OCI-LY7 (cell line): ENCODE results near the gene NSRP1. TPM values are rescaled to one million over a fixed set of nuclear protein-coding genes. Genes with fewer than 3 reads are reported as not detected.

Experiments
- BruUV-seq: library from RNA; stranded (reverse); fragments of 400-500 nt; replicated peaks from 2 replicates; lab custom pipeline; 2021; lab: Mats Ljungman, UMichigan
- CTCF ChIA-PET: fragments of 300-600 bp; sonication (Branson Sonifier 250); formaldehyde crosslinking; loops from one replicate; lab custom pipeline; 2022; ENCODE audit warnings: antibody characterized with exemption; ENCODE audit not compliant: unreplicated experiment; lab: Charles Lee
- POLR2A ChIA-PET: fragments of 300-600 bp; sonication (Branson Sonifier 250); formaldehyde crosslinking; loops from one replicate; lab custom pipeline; 2022; ENCODE audit warnings: antibody characterized with exemption; lab: Charles Lee
- DNase-seq: peaks from one replicate; pipeline ENCODE4 v3.0.0-alpha.2; 2015; ENCODE audit warnings: low spot score
- H2AFZ ChIP-seq: fragments of 200-600 bp; sonication (generic), shearing (Covaris generic); 2 replicates; pipeline ENCODE4 v1.6.1; 2014; ENCODE audit warnings: mild to moderate bottlenecking, antibody characterized with exemption, low read length, moderate library complexity
- H3K27ac ChIP-seq: fragments of 200-600 bp; sonication (generic); 2 replicates; pipeline ENCODE4 v1.5.1; 2014; ENCODE audit warnings: mixed run types, low read depth, mild to moderate bottlenecking, moderate library complexity, low read length, inconsistent platforms; ENCODE audit not compliant: poor library complexity, severe bottlenecking
- H3K36me3 ChIP-seq: fragments of 200-600 bp; sonication (generic); 2 replicates; pipeline ENCODE4 v1.6.1; 2014; ENCODE audit warnings: mild to moderate bottlenecking, antibody characterized with exemption, low read length, moderate library complexity, mixed read lengths; ENCODE audit not compliant: insufficient read depth
- H3K4me1 ChIP-seq: fragments of 200-600 bp; sonication (generic); 2 replicates; pipeline ENCODE4 v1.5.1; 2014; ENCODE audit warnings: mild to moderate bottlenecking, low read length; ENCODE audit not compliant: insufficient read depth, poor library complexity, severe bottlenecking
- H3K4me2 ChIP-seq: fragments of 200-600 bp; sonication (generic); 2 replicates; pipeline ENCODE4 v1.6.1; 2014; ENCODE audit warnings: mild to moderate bottlenecking, low read length
- H3K4me3 ChIP-seq: fragments of 200-600 bp; sonication (generic); 2 replicates; pipeline ENCODE4 v1.5.1; 2014; ENCODE audit warnings: mild to moderate bottlenecking, low read depth, low read length; ENCODE audit not compliant: poor library complexity, severe bottlenecking
- H3K79me2 ChIP-seq: fragments of 200-600 bp; sonication (generic); 2 replicates; pipeline ENCODE4 v1.6.1; 2016; ENCODE audit warnings: low read depth, mild to moderate bottlenecking, low read length, moderate library complexity, mixed read lengths; ENCODE audit not compliant: insufficient read depth
- H3K9me2 ChIP-seq: fragments of 200-600 bp; sonication (generic); 2 replicates; pipeline ENCODE4 v1.6.1; 2016; ENCODE audit warnings: mild to moderate bottlenecking, low read length, mixed read lengths; ENCODE audit not compliant: insufficient read depth
- H3K9me3 ChIP-seq: fragments of 200-600 bp; sonication (generic); 2 replicates; pipeline ENCODE4 v1.6.1; 2014; ENCODE audit warnings: mild to moderate bottlenecking, mixed run types, low read length, mixed read lengths
- H4K20me1 ChIP-seq: fragments of 200-600 bp; sonication (generic); 2 replicates; pipeline ENCODE4 v1.6.1; 2014; ENCODE audit warnings: mild to moderate bottlenecking, antibody characterized with exemption, low read length, moderate library complexity, mixed read lengths; ENCODE audit not compliant: insufficient read depth
- EZH2phosphoT487 ChIP-seq: fragments of 200-600 bp; sonication (generic); IDR thresholded peaks from 2 replicates; pipeline ENCODE4 v1.6.1; 2018; ENCODE audit warnings: low read depth, borderline replicate concordance, mild to moderate bottlenecking, mixed run types, antibody characterized with exemption, low read length, moderate library complexity, mixed read lengths
- intact Hi-C: fragments of 100-400 bp; cut with micrococcal nuclease; formaldehyde crosslinking; loops from one replicate; pipeline ENCODE4 v1.10.0; 2022; ENCODE audit not compliant: unreplicated experiment
- total RNA-seq, 2 experiments: library from RNA; depleted of rRNA in 1 of 2; stranded (reverse); fragments of >200 nt in 1 of 2; shearing (Covaris generic) in 1 of 2; gene quantifications; 2 replicates each; pipeline ENCODE4 v1.2.3, GENCODE V29; 2014 to 2022
- TF ChIP-seq, protein P1 (sequence below): fragments of 200-600 bp; sonication (generic); conservative IDR thresholded peaks from 2 replicates; pipeline ENCODE4 v1.5.1; 2014; ENCODE audit warnings: mild to moderate bottlenecking, antibody characterized with exemption, low read length, moderate library complexity, mixed read lengths

Gene NSRP1
- total RNA-seq, 2 experiments from 2014 or later = 18.6 to 44.1 TPM

DNA sequence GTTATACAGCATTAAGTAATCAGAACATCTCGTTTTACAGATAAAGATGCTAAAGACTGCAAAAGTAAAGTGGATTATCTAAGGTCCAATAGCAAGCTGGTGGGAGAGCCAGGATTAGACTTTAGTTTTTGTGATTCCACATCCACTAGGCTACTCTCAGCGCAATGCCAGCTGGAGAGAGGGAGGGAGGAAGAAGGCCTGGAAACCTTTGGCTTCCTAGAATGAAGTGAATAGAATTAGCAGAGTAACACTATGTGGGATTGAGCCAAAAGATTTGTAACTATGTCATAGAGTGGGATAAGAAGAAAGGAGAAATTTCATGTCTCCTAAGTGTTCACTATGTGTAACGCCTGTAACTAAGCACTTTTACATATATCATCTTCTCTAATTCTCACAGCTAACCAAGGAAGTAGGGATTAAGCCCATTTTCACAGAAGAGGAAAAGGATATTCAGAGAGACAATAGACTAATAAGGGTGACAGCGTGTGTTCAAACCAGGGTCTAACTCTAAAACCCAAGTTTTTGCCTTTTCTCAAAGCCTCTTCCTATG is 25.4 kb upstream of the NSRP1 start:
- BruUV-seq = no TSS peak
- POLR2A ChIA-PET = no interaction called here
- Histone ChIP-seq H3K4me1 (peaks cover 6% of the 10 kb centered on the region), H3K9me3 (no peaks in the 10 kb centered on the region), H3K4me3 (no peak overlapping the region), H3K9me2 (no peaks in the 10 kb centered on the region), H4K20me1 (no peaks in the 10 kb centered on the region), H3K27ac (no peak overlapping the region), H3K36me3 (no peaks in the 10 kb centered on the region), H3K79me2 (no peaks in the 10 kb centered on the region), H2AFZ (no peak overlapping the region), H3K4me2 (no peak overlapping the region)
- intact Hi-C loops = loop anchor here (5.0 kb wide), 3 partner anchors 114 to 474 kb away; no protein-coding TSS in a partner anchor
- CTCF ChIA-PET = no interaction called here
- TF ChIP-seq, protein P1, sequence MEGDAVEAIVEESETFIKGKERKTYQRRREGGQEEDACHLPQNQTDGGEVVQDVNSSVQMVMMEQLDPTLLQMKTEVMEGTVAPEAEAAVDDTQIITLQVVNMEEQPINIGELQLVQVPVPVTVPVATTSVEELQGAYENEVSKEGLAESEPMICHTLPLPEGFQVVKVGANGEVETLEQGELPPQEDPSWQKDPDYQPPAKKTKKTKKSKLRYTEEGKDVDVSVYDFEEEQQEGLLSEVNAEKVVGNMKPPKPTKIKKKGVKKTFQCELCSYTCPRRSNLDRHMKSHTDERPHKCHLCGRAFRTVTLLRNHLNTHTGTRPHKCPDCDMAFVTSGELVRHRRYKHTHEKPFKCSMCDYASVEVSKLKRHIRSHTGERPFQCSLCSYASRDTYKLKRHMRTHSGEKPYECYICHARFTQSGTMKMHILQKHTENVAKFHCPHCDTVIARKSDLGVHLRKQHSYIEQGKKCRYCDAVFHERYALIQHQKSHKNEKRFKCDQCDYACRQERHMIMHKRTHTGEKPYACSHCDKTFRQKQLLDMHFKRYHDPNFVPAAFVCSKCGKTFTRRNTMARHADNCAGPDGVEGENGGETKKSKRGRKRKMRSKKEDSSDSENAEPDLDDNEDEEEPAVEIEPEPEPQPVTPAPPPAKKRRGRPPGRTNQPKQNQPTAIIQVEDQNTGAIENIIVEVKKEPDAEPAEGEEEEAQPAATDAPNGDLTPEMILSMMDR = no peak
- TF ChIP-seq EZH2phosphoT487 = no peak
- DNase-seq = no peak

DNA sequence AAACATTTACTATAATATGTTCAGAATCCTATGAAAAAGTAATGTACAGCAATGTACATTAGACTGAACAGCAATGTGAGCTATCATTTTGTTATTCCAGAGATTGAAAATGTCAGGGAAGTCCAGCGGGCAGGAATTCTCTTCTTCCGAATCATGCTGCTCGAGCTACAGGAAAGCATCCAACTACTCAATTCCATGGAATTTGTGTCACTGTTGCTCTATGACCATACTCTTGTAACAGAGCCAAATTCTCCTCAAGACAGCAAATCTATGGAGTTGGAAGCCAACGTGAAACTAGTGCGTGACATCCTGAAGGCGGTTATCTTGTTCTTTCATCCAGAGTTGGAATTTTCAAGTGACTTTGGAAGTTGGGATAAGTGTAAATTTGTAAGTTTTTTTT is 24.8 kb upstream of the NSRP1 start:
- BruUV-seq = no TSS peak
- Histone ChIP-seq H3K4me2 (no peak overlapping the region), H3K27ac (no peak overlapping the region), H4K20me1 (no peaks in the 10 kb centered on the region), H3K4me3 (no peak overlapping the region), H3K9me2 (no peaks in the 10 kb centered on the region), H3K79me2 (no peaks in the 10 kb centered on the region), H2AFZ (no peak overlapping the region), H3K9me3 (no peaks in the 10 kb centered on the region), H3K4me1 (peaks cover 6% of the 10 kb centered on the region), H3K36me3 (no peaks in the 10 kb centered on the region)
- intact Hi-C loops = loop anchor here (5.0 kb wide), 3 partner anchors 114 to 474 kb away; no protein-coding TSS in a partner anchor
- TF ChIP-seq, protein P1 = no peak
- no peak for TF ChIP-seq EZH2phosphoT487
- CTCF ChIA-PET = no interaction called here
- no peak for DNase-seq
- POLR2A ChIA-PET = interaction anchor here (0.6 kb wide), 1 partner anchor 47 kb away, joined by 7 read pairs; no protein-coding TSS in a partner anchor

DNA sequence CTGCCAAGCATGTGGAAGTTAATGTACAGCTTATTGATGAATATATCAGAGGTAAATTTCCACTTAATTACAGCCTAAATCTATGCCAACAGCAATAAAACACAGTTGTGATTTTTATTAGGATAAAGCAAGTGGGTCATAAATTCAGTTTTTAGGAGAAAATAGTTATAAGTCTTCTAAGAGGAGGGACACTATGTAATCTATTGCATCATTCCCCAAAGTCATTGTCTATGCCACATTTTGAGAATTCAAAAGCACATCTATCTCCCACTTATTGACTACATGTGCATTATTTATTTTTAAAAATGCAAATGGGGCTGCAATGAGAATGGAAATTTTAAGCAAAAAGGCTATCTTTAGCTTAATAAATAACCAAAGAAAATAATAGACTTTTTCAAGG is 23.7 kb upstream of the NSRP1 start:
- Histone ChIP-seq H4K20me1 (no peaks in the 10 kb centered on the region), H3K9me3 (no peaks in the 10 kb centered on the region), H3K27ac (no peak overlapping the region), H3K9me2 (no peaks in the 10 kb centered on the region), H3K79me2 (no peaks in the 10 kb centered on the region), H3K4me2 (no peak overlapping the region), H3K36me3 (no peaks in the 10 kb centered on the region), H2AFZ (no peak overlapping the region), H3K4me1 (peaks cover 6% of the 10 kb centered on the region), H3K4me3 (no peak overlapping the region)
- intact Hi-C loops = loop anchor here (1.0 to 5.0 kb wide), 4 partner anchors 67 to 476 kb away; no protein-coding TSS in a partner anchor
- TF ChIP-seq, protein P1 = no peak
- TF ChIP-seq EZH2phosphoT487 = no peak
- DNase-seq = no peak
- POLR2A ChIA-PET = interaction anchor here (0.7 to 1.2 kb wide), 2 partner anchors 8 to 129 kb away, joined by 3 read pairs; no protein-coding TSS in a partner anchor
- BruUV-seq = no TSS peak
- CTCF ChIA-PET = interaction anchor here (0.9 kb wide), 1 partner anchor 109 kb away, joined by 3 read pairs; no protein-coding TSS in a partner anchor
